Ishikawa (cell line): ENCODE measurements around the gene SUSD2.

Source experiments
- CEBPB ChIP-seq: IDR thresholded peaks from 2 replicates; pipeline ENCODE4 v1.6.1; 2012
- CREB1 ChIP-seq: IDR thresholded peaks from 2 replicates; pipeline ENCODE4 v1.6.1; 2012; ENCODE audit warnings: low read depth
- EGR1 ChIP-seq: IDR thresholded peaks from 2 replicates; pipeline ENCODE4 v1.6.1; 2012
- EP300 ChIP-seq: IDR thresholded peaks from 2 replicates; pipeline ENCODE4 v1.6.1; 2012; ENCODE audit warnings: borderline replicate concordance
- FOXM1 ChIP-seq: IDR thresholded peaks from 2 replicates; pipeline ENCODE4 v1.6.1; 2012; ENCODE audit warnings: low read depth, borderline replicate concordance
- NFIC ChIP-seq: IDR thresholded peaks from 2 replicates; pipeline ENCODE4 v1.6.1; 2012
- RAD21 ChIP-seq: IDR thresholded peaks from 2 replicates; pipeline ENCODE4 v1.6.1; 2012; ENCODE audit warnings: low read depth
- TAF1 ChIP-seq: IDR thresholded peaks from 2 replicates; pipeline ENCODE4 v1.6.1; 2012; ENCODE audit warnings: low read depth, mild to moderate bottlenecking
- TCF12 ChIP-seq: IDR thresholded peaks from 2 replicates; pipeline ENCODE4 v1.6.1; 2012; ENCODE audit warnings: low read depth
- TEAD4 ChIP-seq: IDR thresholded peaks from 2 replicates; pipeline ENCODE4 v1.6.1; 2012
- YY1 ChIP-seq: IDR thresholded peaks from 2 replicates; pipeline ENCODE4 v1.6.1; 2012; ENCODE audit warnings: low read depth
- ZBTB7A ChIP-seq: IDR thresholded peaks from 2 replicates; pipeline ENCODE4 v1.6.1; 2012; ENCODE audit warnings: low read depth
- TF ChIP-seq, protein P1 (sequence below): IDR thresholded peaks from 2 replicates; pipeline ENCODE4 v1.6.1; 2012; ENCODE audit warnings: low read depth, mild to moderate bottlenecking
- TF ChIP-seq, protein P2 (sequence below): IDR thresholded peaks from 2 replicates; pipeline ENCODE4 v1.6.1; 2012
- TF ChIP-seq, protein P3 (sequence below): IDR thresholded peaks from 2 replicates; pipeline ENCODE4 v1.6.1; 2012

Gene SUSD2

DNA sequence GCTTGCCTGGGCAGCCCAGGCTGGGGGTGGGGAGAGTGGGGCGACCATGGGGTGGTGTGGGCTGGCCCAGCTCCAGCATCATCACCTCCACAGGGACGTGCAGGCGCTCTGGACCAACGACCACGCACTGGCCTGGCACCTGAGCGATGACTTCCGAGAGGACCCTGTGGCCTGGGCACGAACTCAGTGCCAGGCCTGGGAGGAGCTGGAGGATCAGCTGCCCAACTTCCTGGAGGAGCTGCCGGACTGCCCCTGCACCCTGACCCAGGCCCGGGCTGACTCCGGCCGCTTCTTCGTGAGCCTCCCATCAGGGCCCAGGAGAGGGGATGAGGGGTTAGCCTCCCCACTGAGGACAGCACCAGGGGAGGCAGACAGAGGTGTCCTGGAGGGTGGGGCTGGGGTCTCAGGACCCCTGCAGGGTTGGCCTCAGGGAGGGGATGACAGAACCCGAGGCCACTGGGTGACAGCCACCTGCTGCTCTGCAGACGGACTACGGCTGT lies 3.8 kb downstream of the SUSD2 start:
- TF ChIP-seq, protein P1, sequence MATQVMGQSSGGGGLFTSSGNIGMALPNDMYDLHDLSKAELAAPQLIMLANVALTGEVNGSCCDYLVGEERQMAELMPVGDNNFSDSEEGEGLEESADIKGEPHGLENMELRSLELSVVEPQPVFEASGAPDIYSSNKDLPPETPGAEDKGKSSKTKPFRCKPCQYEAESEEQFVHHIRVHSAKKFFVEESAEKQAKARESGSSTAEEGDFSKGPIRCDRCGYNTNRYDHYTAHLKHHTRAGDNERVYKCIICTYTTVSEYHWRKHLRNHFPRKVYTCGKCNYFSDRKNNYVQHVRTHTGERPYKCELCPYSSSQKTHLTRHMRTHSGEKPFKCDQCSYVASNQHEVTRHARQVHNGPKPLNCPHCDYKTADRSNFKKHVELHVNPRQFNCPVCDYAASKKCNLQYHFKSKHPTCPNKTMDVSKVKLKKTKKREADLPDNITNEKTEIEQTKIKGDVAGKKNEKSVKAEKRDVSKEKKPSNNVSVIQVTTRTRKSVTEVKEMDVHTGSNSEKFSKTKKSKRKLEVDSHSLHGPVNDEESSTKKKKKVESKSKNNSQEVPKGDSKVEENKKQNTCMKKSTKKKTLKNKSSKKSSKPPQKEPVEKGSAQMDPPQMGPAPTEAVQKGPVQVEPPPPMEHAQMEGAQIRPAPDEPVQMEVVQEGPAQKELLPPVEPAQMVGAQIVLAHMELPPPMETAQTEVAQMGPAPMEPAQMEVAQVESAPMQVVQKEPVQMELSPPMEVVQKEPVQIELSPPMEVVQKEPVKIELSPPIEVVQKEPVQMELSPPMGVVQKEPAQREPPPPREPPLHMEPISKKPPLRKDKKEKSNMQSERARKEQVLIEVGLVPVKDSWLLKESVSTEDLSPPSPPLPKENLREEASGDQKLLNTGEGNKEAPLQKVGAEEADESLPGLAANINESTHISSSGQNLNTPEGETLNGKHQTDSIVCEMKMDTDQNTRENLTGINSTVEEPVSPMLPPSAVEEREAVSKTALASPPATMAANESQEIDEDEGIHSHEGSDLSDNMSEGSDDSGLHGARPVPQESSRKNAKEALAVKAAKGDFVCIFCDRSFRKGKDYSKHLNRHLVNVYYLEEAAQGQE: no peak
- TF ChIP-seq EGR1 (no peak), TEAD4 (no peak), TAF1 (no peak)
- TF ChIP-seq, protein P2, sequence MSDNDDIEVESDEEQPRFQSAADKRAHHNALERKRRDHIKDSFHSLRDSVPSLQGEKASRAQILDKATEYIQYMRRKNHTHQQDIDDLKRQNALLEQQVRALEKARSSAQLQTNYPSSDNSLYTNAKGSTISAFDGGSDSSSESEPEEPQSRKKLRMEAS: no peak

DNA sequence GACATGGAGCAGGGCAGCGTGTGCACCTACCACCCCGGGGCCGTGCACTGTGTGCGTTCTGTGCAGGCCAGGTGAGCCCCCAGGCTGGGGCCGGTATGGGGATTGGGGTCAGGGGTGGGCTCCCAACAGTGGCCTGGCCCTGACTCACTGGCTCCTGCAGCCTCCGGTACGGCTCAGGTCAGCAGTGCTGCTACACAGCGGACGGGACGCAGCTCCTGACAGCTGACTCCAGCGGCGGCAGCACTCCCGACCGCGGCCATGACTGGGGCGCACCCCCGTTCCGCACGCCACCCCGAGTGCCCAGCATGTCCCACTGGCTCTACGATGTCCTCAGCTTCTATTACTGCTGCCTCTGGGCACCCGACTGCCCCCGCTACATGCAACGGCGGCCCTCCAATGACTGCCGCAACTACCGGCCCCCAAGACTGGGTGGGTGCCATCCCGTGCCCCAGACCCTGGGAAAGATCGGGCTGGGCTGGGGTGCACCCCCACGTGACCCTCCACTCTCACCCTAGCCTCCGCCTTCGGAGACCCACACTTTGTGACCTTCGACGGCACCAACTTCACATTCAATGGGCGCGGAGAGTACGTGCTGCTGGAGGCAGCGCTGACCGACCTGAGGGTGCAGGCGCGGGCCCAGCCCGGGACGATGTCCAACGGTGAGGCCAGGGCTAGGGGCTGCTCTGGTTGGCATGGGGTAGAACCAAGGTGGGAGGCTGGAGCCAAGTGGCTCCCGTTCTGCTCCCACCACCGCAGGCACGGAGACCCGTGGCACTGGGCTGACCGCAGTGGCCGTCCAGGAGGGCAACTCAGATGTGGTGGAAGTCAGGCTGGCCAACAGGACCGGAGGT lies 4.4 kb downstream of the SUSD2 start:
- TF ChIP-seq ZBTB7A: no peak
- TF ChIP-seq FOXM1: no peak
- TF ChIP-seq NFIC: no peak
- no peak for TF ChIP-seq TAF1
- TF ChIP-seq YY1: no peak
- no peak for TF ChIP-seq EP300
- no peak for TF ChIP-seq CREB1
- TF ChIP-seq, protein P3, sequence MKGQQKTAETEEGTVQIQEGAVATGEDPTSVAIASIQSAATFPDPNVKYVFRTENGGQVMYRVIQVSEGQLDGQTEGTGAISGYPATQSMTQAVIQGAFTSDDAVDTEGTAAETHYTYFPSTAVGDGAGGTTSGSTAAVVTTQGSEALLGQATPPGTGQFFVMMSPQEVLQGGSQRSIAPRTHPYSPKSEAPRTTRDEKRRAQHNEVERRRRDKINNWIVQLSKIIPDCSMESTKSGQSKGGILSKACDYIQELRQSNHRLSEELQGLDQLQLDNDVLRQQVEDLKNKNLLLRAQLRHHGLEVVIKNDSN: no peak
- TF ChIP-seq EGR1: no peak
- TF ChIP-seq, protein P2: no peak
- TF ChIP-seq TEAD4: no peak
- TF ChIP-seq CEBPB: no peak
- TF ChIP-seq TCF12: no peak
- TF ChIP-seq RAD21: no peak
- TF ChIP-seq, protein P1: no peak

DNA sequence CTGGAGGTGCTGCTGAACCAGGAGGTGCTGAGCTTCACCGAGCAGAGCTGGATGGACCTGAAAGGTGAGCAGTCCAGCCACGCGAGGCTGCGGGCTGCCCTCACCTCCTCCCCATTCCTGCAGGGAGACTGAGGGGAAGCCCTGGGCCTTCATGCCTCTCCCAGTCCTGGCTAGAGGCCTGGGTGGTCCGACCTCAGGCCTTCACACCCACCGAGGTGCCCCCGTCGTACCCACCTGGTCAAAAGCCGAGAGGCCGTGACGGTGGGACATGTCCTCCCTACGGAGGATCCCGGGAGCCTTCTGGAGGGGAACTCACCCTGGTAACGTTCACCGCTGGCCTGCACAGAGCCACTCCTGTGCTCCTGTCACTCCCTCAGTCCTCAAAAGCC lies 5.1 kb downstream of the SUSD2 start:
- TF ChIP-seq TCF12 (no peak), ZBTB7A (no peak), EP300 (no peak), YY1 (no peak), RAD21 (no peak)

DNA sequence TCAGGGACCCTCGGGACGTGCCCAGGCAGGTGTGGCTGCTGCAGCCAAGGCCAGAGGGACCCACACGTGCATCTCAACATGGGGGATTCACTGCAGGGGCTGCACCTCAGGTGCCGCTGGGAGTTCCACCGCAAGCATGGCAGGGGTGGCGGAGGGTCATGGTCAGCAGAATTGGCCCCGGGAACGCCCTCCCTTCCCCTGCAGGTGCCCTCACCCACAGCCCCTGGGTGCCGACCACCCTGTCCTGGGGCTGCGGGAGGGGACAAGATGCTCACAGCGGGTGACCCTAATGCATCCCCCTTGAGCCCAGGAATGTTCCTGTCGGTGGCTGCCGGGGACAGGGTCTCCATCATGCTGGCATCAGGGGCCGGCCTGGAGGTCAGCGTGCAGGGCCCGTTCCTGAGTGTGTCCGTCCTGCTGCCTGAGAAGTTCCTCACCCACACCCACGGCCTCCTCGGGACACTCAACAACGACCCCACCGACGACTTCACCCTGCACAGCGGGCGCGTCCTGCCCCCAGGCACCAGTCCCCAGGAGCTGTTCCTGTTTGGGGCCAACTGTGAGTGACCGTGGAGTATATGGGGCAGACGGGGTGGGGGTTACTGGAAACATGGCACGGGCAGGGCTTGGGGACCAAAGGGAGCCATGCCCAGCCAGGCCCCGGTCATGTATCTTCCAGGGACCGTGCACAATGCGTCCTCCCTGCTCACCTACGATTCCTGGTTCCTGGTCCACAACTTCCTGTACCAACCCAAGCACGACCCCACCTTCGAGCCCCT lies 5.8 kb downstream of the SUSD2 start:
- TF ChIP-seq YY1: no peak
- TF ChIP-seq CREB1: no peak
- no peak for TF ChIP-seq ZBTB7A
- TF ChIP-seq EP300: no peak
- TF ChIP-seq FOXM1: no peak
- TF ChIP-seq, protein P3: no peak
- no peak for TF ChIP-seq NFIC
- TF ChIP-seq, protein P1: no peak
- no peak for TF ChIP-seq TAF1
- TF ChIP-seq EGR1: no peak
- TF ChIP-seq TEAD4: no peak
- TF ChIP-seq TCF12: no peak
- TF ChIP-seq RAD21: no peak
- TF ChIP-seq CEBPB: no peak
- TF ChIP-seq, protein P2: no peak
